PC-9 (cell line): ENCODE measurements around the gene OR2S2.

Experiments
- CTCF ChIP-seq: fragments of 200-600 bp; sonication (generic); conservative IDR thresholded peaks from 2 replicates; pipeline ENCODE4 v1.6.1; 2017; ENCODE audit warnings: mixed run types, antibody characterized with exemption, mild to moderate bottlenecking, moderate library complexity
- EZH2 ChIP-seq: fragments of 200-600 bp; sonication (generic); IDR thresholded peaks from 2 replicates; pipeline ENCODE4 v1.8.0; 2017; ENCODE audit warnings: antibody characterized with exemption, low read depth

GRCh38 chr9:35908504-35909125 lies 49.3 kb downstream of the OR2S2 start:
- TF ChIP-seq CTCF = no peak
- no peak for TF ChIP-seq EZH2
